ENCODE data around the gene CRIP2. TPM values are rescaled to one million over a fixed set of nuclear protein-coding genes. Genes with fewer than 3 reads are reported as not detected.

Gene CRIP2
- total and polyA plus RNA-seq, 12 donors = 5.9 to 193 (median 56.4) TPM

DNA sequence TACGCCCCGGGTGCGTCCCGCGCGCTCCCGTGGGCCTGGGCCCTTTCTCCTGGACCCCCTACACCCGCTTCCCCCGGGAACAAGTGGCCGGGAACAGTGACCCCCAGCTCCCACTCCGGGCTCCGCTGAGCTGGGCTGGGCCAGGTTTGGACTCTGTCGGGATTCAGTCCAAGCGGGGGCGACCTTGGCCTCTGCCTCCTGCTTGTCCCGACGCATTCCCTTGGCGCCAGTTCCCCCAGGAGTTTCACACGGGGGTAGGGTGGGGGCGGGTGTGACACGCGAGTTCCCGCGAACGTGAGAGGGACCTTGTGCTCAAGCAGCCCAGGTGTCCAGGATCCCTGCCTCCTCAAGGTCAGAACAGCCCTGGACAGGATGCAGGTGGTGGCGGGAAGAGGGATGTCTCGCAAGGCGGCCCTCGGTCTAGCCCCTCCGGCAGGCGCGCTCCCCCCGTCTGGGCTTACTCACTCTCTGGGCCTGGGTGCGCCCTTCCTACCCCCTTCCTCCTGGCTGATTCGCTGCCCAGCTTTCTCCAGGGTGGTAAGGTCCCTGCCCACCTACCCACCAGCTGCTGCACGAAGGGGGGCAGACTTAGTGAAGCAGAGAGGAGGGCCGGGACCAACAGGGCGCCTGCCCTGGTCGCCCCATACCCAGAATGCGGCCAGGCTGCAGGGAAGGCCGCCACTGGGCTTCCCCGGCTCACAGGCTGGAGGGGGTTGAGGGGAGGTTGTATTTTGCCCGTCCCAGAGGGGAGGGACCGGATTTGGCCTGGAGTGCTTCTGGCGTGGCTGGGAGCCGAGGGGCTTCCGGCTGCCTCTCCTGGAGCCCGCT, 862 bp downstream of the CRIP2 start:
- peak in 1 of 7 donors; percentile 48 for DNase-seq
- TF ChIP-seq, protein P1, sequence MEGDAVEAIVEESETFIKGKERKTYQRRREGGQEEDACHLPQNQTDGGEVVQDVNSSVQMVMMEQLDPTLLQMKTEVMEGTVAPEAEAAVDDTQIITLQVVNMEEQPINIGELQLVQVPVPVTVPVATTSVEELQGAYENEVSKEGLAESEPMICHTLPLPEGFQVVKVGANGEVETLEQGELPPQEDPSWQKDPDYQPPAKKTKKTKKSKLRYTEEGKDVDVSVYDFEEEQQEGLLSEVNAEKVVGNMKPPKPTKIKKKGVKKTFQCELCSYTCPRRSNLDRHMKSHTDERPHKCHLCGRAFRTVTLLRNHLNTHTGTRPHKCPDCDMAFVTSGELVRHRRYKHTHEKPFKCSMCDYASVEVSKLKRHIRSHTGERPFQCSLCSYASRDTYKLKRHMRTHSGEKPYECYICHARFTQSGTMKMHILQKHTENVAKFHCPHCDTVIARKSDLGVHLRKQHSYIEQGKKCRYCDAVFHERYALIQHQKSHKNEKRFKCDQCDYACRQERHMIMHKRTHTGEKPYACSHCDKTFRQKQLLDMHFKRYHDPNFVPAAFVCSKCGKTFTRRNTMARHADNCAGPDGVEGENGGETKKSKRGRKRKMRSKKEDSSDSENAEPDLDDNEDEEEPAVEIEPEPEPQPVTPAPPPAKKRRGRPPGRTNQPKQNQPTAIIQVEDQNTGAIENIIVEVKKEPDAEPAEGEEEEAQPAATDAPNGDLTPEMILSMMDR (IDR thresholded peaks at IDR 0.05) = no peak
- TF ChIP-seq POLR2A (IDR thresholded peaks at IDR 0.05) = no peak
- H3K4me3 ChIP-seq = peak overlapping the region in 2 of 4 donors; percentile 2 to 77
- intact Hi-C loops (cut with DNase I) = no loop called here
- H3K9me3 ChIP-seq (replicated peaks in 1 of 3) = no peaks in the 10 kb centered on the region
- H3K27me3 ChIP-seq = no peaks in the 10 kb centered on the region
- H3K36me3 ChIP-seq (replicated peaks in 1 of 2) = peaks cover 0 to 3% of the 10 kb centered on the region in 2 donors
- H3K4me1 ChIP-seq (replicated peaks in 1 of 2) = peaks cover 6 to 50% of the 10 kb centered on the region in 2 donors
- H3K27ac ChIP-seq = peak overlapping the region in 4 of 5 donors; percentile 28 to 87 (median 58)
- WGBS, 4 donors = 0 to 18% (median 15%) methylated on average over 1 to 48 of the region's 48 CpGs

DNA sequence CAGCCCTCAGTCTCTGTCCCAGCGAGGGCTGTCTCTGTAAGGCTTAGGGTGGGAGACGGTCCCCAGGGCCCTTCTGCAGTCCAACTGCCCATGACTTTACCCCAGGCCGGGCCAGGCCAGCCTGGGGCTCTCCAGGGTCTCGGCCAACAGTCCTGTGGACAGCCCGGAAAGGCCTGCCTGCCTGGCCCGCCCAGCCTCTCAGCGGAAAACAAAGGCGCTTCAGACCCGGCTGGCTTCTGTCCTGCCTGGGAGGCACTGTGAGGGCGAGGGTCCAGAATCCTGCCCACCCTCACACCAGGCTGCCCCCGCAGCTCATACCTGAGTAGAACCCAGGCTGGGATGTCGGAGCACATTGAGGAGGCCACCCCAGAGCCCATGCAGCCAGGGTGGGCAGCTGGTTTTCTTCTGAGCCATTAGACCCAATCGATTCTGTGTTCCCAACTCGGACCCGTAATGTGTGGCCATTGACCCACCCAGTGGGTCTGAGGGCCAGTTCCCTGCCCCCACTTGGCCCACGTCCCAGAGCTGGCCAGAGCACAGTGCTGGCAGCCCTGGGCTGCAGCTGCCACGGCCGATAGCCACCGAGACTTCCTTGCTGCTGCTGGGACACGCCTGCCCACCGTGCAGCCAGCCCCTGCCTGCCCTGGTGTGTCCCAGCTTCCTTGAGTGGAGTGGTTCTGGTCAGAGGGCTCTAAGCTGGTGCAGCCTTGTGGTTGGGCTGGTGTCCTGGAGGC, 1.6 kb downstream of the CRIP2 start:
- H3K4me3 ChIP-seq = peak overlapping the region in 1 of 4 donors; percentile 77
- H3K36me3 ChIP-seq (replicated peaks in 1 of 2) = no peaks in the 10 kb centered on the region
- 24 to 66% (median 41%) methylated on average over 3 to 21 of the region's 21 CpGs for WGBS, 4 donors
- peak in 3 of 7 donors; percentile 46 to 55 (median 52) for DNase-seq
- H3K9me3 ChIP-seq (replicated peaks in 1 of 3) = no peaks in the 10 kb centered on the region
- H3K27me3 ChIP-seq = no peaks in the 10 kb centered on the region
- peaks cover 7 to 55% of the 10 kb centered on the region in 2 donors for H3K4me1 ChIP-seq (replicated peaks in 1 of 2)
- TF ChIP-seq, protein P1 (IDR thresholded peaks at IDR 0.05) = no peak
- peak in 1 of 2 donors; percentile 8 for TF ChIP-seq POLR2A (IDR thresholded peaks at IDR 0.05)
- intact Hi-C loops (cut with DNase I) = no loop called here
- H3K27ac ChIP-seq = peak overlapping the region in 4 of 5 donors; percentile 18 to 87 (median 58)

DNA sequence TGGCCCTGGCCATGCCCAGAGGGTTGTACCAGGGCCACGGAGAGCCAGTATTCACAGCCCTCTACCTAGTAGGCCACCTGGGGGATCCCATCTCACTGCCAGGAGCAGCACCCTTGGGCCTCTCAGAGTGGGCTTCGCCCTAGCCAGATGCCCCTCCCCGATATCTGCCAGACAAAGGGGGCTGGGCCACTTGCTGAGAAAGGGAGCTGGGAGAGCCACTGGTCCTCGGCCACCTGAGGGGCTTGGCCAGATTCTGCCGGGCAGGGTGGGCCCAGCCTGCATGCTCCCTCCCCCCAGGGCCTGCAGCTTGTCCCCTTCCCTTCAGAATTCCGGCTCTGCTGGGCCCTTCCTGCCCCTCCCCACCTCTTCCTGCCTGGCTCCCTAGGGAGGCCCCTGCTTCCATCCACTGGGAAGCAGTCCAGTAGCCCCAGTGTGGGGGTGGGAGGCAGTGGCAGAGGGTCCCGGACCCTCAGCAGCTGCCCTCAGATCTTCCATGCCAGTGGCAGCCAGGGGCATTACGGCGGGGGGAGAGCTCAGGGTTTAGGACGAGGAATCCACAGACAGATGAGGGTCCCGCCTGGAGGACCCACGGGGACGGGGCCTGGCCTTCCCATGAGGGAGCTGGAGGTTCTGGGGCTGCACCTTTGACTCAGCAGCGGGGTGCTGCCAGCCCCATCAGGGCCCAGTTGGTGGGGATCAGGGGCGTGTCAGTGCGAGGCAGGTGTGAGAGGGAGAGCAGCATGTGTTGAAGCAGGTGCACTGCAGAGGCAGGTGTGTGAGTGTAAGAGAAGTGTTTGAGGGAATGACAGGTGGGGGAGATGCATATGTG, 2.4 kb downstream of the CRIP2 start:
- H3K27ac ChIP-seq = peak overlapping the region in 4 of 5 donors; percentile 18 to 87 (median 50)
- TF ChIP-seq, protein P1 (IDR thresholded peaks at IDR 0.05) = no peak
- H3K4me3 ChIP-seq = peak overlapping the region in 1 of 4 donors; percentile 77
- no peak for DNase-seq
- WGBS, 4 donors = 50 to 55% (median 51%) methylated on average over 5 to 16 of the region's 16 CpGs
- no peaks in the 10 kb centered on the region for H3K9me3 ChIP-seq (replicated peaks in 1 of 3)
- peaks cover 13 to 55% of the 10 kb centered on the region in 2 donors for H3K4me1 ChIP-seq (replicated peaks in 1 of 2)
- intact Hi-C loops (cut with DNase I) = no loop called here
- H3K27me3 ChIP-seq = no peaks in the 10 kb centered on the region
- no peaks in the 10 kb centered on the region for H3K36me3 ChIP-seq (replicated peaks in 1 of 2)
